SK-N-SH treated with all-trans-retinoic acid at 6 μM for 48 hours (cell line): ENCODE measurements around the gene CDA.

Experiments used
- ARNTL ChIP-seq: fragments of 450-650 bp; formaldehyde crosslinking; IDR thresholded peaks from 2 replicates; pipeline ENCODE4 v1.5.0; 2020; ENCODE audit warnings: low read depth, mild to moderate bottlenecking, moderate library complexity, borderline replicate concordance
- CREB5 ChIP-seq: fragments of 250-450 bp; sonication (Bioruptor Pico); IDR thresholded peaks from 2 replicates; pipeline ENCODE4 v1.5.1; 2020; ENCODE audit warnings: low read depth, mild to moderate bottlenecking, moderate library complexity
- CSDC2 ChIP-seq: fragments of 250-450 bp; sonication (Bioruptor Pico); IDR thresholded peaks from 2 replicates; pipeline ENCODE4 v1.5.0; 2020; ENCODE audit warnings: mild to moderate bottlenecking, moderate library complexity
- GLIS3 ChIP-seq: fragments of 250-450 bp; sonication (Bioruptor Pico); IDR thresholded peaks from 2 replicates; pipeline ENCODE4 v1.5.0; 2020; ENCODE audit warnings: mild to moderate bottlenecking, moderate library complexity
- ISL1 ChIP-seq: fragments of 250-450 bp; sonication (Bioruptor Pico); IDR thresholded peaks from 2 replicates; pipeline ENCODE4 v2.1.2; 2022; ENCODE audit warnings: mild to moderate bottlenecking, moderate library complexity
- OSR1 ChIP-seq: fragments of 250-450 bp; sonication (Bioruptor Pico); IDR thresholded peaks from 2 replicates; pipeline ENCODE4 v1.8.0; 2022; ENCODE audit warnings: moderate library complexity, mild to moderate bottlenecking, inconsistent platforms
- RARB ChIP-seq: fragments of 250-450 bp; sonication (Bioruptor Pico); IDR thresholded peaks from 2 replicates; pipeline ENCODE4 v1.8.0; 2021; ENCODE audit warnings: mild to moderate bottlenecking, moderate library complexity
- SNAI2 ChIP-seq: fragments of 250-450 bp; sonication (Bioruptor Pico); IDR thresholded peaks from 2 replicates; pipeline ENCODE4 v1.5.0; 2020; ENCODE audit warnings: mild to moderate bottlenecking, moderate library complexity
- TOX ChIP-seq: fragments of 250-450 bp; sonication (Bioruptor Pico); IDR thresholded peaks from 2 replicates; pipeline ENCODE4 v1.8.0; 2021; ENCODE audit warnings: mild to moderate bottlenecking, moderate library complexity, borderline replicate concordance
- ZFP30 ChIP-seq: fragments of 450-650 bp; formaldehyde crosslinking; IDR thresholded peaks from 2 replicates; pipeline ENCODE4 v1.5.0; 2022; ENCODE audit warnings: mild to moderate bottlenecking, moderate library complexity
- ZNF8 ChIP-seq: fragments of 450-650 bp; formaldehyde crosslinking; IDR thresholded peaks from 2 replicates; pipeline ENCODE4 v1.5.0; 2020; ENCODE audit warnings: mild to moderate bottlenecking, moderate library complexity
- TF ChIP-seq, protein P1 (sequence below): fragments of 250-450 bp; sonication (Bioruptor Pico); IDR thresholded peaks from 2 replicates; pipeline ENCODE4 v1.8.0; 2020; ENCODE audit warnings: mild to moderate bottlenecking, moderate library complexity, borderline replicate concordance

DNA sequence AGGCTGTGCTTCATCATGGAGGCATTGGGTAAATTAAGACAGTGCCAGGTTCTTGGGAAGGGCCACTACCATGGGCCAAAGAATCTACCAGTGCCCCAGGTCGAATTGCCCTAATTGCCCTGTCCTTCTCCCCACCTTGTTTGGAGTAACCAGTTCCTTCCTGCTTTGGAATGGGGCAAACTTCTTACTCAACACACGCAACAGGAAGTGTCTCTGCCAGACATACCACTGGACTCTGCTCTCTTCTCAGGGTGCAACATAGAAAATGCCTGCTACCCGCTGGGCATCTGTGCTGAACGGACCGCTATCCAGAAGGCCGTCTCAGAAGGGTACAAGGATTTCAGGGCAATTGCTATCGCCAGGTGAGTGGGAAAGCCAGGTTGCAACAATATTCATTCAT is 15.8 kb downstream of the CDA start:
- TF ChIP-seq GLIS3 (CRISPR knock-in tag): no peak
- TF ChIP-seq RARB (CRISPR knock-in tag): no peak
- TF ChIP-seq ZFP30: no peak
- TF ChIP-seq TOX (CRISPR knock-in tag): no peak
- TF ChIP-seq ARNTL: no peak
- no peak for TF ChIP-seq ISL1 (CRISPR knock-in tag)
- TF ChIP-seq OSR1: no peak
- no peak for TF ChIP-seq CSDC2 (CRISPR knock-in tag)
- no peak for TF ChIP-seq CREB5 (CRISPR knock-in tag)
- no peak for TF ChIP-seq ZNF8 (CRISPR knock-in tag)
- TF ChIP-seq SNAI2 (CRISPR knock-in tag): no peak
- TF ChIP-seq, protein P1, sequence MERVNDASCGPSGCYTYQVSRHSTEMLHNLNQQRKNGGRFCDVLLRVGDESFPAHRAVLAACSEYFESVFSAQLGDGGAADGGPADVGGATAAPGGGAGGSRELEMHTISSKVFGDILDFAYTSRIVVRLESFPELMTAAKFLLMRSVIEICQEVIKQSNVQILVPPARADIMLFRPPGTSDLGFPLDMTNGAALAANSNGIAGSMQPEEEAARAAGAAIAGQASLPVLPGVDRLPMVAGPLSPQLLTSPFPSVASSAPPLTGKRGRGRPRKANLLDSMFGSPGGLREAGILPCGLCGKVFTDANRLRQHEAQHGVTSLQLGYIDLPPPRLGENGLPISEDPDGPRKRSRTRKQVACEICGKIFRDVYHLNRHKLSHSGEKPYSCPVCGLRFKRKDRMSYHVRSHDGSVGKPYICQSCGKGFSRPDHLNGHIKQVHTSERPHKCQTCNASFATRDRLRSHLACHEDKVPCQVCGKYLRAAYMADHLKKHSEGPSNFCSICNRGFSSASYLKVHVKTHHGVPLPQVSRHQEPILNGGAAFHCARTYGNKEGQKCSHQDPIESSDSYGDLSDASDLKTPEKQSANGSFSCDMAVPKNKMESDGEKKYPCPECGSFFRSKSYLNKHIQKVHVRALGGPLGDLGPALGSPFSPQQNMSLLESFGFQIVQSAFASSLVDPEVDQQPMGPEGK (CRISPR knock-in tag): no peak
